ENCODE measurements around the gene FAU.

Gene FAU

DNA sequence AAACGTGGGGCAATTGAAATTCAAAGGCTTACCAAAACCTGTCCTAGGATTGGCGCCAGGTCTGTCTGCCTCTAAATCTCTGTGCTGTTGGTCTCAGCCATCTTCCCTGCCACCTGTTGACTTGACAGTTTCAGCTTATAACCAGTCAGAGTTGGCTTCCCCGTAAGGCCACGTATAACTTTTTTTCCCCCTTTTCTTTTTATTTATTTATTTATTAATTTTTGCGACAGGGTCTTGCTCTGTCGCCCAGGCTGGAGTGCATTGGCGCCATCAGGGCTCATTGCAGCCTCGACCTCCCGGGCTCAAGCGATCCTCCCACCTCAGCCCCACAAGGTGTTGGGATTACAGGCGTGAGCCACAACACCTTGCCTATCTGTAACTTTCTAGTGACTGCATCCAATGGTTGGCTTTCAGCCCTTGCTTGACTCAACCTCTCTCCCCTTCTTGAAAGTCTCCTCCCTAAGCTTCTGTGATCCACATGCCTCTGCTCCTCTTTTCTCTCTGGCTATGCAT lies 13.8 kb upstream of the FAU start:
- FAIRE-seq: no peak

DNA sequence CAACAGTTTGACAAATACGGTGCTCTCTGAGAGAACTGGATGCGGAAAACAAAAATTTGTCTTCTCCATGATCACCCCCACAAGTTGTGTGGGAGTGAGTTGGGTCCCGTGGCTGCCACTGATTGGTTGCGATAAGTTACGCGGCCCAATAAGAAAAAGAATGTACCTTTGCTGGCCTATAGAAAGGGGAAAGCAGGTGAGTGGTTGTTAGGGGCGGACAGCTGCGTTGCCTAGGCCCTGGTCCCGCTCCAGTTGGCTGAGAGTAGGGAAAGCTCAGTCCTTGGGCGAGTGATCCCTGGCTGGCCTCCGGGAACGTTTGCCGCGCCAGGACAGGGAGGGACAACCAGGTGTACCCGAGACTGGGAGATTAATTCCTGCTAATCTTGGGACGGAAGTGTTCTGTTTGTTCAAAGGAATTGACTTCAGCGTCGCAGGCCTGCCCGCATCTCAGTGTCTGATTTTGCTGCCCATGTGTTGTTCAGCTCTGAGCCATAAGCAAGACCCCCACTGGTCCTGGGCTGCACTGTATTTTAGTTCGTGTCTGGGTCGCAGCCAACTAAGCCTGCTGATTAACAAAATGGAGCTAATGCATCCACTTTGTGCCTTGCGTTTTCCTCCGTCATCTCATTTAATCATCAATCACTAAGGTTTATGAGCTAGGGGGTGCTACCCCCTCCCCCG lies 13.2 kb upstream of the FAU start:
- FAIRE-seq: peak; percentile 94

DNA sequence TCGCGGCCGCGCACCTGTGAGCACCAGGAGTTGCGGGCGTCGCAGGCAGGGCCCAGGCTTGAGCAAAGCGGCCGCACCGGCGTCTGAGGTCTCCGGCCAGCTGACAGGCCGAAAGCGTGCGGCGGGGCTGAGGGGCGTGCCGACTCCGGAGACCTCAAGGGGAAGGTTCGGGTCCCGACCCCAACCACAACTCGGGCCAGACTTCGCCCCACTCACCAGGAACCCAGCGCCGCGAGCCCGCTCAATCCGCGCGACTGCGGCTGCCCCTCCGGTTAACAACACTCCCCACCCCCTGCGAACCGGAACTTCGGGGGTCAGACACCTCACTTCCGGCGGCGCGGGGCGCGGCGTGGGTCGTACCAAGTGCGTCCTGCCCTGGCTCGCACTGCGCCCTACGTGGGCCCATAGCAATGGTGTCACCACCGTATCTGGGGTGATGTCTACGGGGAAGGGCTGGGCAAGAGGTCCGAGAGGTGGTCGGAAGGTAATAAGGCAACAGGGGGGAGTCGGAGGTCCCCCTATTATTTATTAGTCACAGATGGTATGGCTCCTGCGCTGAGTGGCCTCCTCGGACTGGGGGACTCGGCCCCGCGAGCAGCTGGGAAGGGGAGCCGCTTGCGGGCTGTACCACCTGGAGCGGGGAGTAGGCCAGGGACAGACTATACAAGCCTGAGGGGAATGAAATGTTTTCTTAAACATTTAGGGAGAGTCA lies 12.5 kb upstream of the FAU start, which contains the start of gene SYVN1:
TSS of gene SYVN1 (minus strand) at position 280 of the 712 bp plus-strand sequence. CDS start 918 bp downstream, outside the sequence.
- FAIRE-seq: no peak

DNA sequence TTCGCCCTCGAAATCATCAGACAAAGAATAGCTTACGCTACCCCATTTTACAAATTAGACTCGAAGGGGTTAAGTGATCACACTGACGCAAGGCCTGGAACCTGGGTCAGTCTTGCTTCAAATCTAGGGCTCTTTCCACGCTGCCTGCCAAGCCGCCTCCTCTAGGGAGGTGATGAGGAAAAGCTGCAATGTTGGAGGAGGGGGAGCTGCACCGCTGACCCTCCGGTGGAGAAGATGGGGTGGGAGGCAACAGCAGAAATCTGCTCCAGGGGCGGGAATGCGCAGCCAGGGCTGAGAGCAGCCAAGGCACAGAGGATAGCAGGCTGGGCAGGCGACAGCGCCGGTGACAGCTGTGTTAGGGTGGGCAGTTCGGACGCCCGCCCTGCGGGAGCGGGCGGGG lies 11.8 kb upstream of the FAU start:
- no peak for FAIRE-seq

DNA sequence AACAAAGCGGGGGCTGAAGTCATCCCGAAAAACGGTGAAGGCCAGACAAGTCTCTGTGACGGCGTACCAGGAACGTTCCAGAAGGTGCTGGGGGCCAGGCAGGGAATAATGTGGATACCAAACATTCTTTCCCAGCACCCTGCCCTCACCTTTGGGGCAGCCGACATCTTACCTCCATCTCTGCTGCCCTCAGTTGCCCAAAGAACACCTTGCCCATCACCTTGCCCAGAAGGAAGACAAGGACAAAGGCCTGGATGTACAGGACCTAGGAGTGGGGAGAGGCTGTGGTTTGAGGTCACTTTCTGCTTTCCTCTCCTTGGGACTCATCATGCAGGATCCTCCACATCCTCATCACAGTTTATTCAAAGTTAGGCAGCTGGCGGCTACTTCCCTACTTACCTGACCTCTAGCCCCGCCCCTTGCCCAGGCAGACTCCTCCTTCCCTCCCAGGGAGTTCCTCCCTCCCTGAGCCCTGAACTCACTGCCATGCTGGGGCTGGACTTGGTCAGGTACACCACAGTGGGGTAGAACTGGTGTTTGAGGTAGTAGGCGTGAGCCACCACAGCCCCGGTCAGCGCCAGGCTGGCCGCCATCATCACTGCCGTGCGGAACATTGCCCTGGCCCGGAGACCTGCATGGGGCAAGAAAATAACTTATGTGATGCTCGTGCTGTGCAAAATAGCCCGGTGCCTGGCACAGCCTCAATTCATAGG lies 11.2 kb upstream of the FAU start:
- no peak for FAIRE-seq

DNA sequence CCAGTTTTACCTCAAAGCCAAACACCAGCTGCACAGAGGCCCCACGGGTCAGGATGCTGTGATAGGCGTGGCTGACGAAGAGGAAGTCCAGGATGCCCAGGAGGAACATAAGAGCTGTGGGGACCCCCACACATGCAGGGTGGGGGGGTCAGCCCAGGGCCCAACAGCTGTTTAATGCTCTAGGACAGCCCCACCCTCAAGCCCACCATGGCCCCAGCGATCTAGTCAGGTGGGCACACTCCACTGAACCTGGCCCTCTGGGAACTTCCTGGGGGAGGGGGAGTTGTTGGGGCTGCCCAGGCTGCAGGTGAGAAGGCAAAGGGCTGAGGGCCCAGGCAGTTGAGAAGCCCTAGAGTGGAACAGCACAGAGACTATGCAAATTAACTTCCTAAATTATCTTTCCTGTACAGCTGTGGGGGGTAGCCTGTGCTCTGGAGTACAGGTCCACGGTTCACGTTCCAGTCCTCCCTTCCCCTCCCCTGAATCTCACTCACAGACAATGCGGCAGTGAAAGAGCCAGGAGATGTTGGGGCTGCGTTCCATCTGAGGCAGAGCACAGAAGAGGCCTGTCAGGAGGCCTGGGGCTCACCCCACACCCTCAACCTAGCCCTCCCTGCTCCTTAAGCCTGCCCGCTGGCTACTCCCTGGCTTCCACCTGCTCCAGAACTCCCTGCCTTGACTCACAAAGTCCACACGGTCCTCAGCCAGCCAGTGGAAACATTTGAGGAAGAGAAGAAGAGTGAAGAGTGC lies 10.5 kb upstream of the FAU start:
- FAIRE-seq: no peak

DNA sequence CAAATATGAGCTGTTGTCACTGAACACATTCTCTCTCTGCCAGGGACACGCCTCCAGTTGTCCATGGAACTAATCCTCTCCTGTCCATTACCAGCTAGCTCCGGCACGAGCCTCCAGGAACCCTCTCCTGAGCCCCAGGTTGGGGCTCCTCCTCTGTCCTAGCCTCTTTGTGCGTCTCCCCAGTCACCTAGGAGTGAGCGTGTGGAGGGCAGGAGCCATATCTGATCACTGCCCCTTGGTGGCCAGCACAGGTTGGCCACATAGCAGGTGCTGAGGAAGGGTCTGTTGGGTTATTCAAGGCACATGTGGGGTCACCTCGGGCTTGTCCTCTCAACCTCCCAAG lies 9.9 kb upstream of the FAU start:
- no peak for FAIRE-seq

DNA sequence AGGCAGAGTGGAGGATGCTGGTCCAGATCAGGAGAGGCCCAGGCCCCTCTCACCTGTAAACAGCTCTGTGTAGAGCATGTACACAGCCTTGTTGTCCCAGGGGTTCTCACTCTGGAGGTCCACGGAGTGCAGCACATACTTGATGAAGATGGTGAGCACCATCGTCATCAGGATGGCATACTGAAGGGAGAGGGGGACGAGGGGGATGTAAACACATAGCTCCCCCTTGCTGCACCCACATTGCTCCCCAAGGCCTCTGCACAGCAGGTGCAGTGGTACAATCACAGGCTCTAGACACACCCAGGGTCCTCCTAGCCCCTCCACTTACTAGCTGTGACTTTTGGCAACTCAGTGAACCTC lies 9.5 kb upstream of the FAU start:
- no peak for FAIRE-seq

DNA sequence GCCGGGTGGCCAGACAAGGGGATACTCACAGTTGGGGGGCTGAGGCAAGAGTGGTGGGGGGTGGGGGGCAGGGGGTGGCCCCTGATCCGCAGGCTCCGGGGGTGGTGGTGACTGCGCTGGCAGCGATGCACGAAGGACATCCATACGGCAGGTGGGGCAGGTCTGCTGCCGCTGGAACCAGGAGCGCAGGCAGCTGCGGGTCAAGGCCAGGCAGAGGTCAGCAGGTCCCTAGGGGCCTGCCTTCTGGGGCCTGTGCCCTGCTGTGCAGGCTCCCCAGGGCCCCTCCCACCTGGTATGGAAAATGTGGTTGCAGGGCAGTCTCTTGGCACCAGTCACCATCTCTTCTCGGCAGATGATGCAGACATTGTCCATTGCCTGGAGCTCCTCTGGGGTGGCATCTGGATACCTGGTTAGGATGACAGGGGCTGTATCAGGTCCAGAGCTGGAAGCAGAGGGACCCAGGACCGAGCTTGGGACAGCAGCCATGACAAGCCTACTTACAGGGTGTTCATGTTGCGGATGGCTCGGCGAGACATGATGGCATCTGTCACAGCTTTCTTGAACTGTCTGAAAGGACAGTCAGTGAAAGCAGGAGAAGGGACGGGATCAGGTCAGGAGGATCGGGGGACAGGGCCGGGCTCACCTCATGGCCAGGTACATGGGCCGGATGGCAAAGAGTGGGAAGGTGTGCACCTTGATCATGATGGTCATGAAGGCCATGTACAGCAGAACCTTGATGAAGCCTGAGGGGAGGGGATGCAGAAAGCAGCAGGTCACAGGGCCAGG lies 8.9 kb upstream of the FAU start:
- FAIRE-seq: no peak

DNA sequence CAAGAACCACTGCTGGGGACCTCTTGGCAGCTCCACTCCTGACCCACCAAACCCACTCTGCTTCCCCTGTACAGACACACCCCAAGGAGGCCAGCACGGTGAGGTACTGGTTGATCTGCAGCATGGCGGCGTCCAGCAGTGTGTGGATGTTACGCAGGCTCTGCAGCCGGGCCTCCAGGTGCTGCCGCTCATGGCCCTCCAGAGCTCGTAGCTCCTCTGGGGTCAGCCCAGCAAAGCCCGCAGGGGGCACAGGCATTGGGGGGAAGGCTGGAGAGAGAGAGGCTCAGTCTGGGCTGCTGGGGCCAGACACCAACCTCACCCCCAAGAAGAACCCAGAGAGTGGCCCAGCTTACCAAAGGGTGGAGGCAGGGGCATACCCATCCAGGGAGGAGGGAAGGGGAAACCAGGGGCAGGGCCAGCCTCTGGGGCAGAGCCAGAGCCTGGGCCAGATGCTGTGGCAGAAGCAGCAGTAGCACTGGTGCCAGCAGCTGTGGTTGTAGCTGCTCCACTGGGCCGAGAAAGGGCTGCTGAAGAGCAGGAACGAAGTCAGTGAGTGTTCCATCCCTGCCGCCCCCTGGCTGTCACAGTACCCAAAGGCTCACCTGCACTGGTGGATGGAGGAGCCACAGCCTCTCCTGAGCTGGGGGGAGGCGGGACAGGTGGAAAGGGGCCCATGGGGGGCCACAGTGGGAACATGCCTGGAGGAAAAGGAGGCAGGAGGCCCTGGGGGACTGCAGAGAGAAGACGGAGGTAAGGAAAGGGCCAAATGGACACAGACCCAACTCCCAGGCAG lies 7.9 kb upstream of the FAU start:
- FAIRE-seq: no peak

DNA sequence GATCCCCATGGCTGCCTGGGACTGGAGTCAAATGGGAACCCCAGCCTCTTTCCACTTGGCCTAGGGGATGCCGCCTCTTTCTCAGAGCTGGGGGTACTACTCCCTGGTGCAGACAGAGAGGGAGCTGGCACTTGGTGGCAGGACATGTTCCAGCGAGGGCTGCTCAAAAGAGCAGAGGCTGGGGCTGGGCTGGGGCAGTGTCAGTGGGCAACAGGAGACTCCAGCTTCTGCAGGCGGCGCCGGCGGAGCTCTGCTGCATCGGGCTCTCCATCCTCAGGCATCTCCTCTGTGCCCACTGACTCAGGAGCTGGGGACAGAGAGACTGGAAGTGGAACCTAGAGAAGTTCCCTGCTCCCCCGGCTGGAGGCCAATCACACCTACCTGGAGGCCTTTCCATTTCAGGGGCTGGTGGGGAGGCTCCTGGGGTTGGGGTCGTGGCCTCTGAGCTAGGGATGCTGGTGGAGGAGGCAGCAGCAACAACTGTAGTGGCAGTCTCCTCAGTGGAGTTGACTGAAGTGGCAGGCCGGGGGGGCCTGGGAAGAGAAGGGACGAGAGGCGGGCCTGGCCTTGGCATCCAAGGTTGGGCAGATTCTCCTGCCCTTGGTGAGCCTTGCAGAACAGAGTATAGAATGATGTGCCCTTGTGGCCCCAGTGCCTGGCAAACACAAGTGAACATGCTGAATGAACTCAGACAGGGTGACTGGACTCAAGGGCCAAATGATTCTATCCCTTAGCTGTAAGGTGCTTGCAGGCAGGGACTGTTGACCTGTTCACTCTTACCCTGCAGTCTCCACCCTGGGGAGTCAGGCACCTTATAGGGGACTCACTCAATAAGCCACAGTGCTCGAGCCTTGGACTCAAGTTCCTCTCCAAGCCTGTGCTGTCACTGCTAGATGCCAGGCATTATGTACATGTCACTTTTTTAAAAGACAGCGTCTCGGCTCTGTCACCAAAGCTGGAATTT lies 6.5 kb upstream of the FAU start:
- FAIRE-seq: no peak

DNA sequence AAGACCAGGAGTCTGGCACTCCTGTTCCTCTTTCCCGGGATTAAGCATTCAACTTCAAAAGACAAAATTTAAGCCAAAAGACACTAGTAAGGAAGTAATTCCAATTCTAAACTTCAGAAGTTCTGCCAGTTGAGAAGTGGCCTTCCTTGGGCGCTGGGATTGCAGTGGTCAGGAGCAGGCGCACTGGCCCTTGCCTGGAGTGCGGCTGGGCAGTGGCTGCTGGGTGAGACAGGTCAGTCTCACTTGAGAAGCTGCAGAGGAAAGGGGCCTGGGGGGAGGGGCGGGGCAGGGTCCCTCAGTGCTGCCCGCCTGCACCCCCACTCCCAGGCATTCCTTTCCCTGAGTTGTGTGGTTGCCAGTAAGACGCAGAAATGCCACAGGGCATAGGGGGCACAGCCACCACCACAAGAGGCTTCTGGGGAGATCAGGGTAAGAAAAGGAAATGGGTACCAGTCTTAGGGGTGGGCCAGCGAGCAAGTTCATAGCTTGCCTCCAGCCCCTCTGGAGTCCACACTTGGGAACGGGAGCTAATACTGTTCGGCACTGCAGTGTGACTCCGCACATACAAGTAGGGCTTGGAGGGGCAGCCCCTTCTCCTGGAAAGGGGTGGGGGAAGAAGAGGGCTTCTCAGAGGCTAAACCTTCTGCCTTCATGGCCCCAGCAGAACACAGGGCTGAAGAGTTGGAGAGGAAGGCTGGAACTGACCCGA lies 5.7 kb upstream of the FAU start:
- no peak for FAIRE-seq

DNA sequence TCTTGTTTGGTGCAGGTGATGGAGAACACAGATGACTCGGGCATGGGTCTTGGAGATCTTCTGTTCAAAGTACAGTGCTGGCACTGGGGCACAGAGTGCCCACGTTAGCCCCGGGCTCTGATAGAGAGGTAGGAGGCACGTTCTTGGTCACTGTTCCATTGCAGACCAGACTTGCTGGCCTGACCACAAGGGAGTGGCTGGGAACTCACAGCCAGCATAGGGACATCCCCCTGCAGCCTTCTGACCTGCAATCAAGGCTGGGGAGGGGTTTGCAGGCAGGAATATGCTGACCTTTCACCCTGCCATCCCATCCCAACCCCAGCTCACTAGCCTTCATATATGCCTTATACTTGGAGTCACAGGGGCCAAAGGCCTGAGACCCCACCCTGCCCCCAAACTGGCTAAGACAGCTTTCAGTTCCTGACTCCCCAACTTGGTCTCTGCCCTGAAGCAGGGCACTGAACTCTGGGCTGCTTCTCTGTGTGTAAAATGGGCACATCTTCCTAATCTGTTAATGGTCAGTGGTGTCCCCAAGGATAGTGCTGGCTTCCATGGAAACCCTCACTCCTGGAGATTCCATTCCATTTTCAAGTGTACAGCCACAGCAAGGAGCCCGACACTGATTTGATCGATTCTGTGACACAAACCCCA lies 4.8 kb upstream of the FAU start:
- no peak for FAIRE-seq

DNA sequence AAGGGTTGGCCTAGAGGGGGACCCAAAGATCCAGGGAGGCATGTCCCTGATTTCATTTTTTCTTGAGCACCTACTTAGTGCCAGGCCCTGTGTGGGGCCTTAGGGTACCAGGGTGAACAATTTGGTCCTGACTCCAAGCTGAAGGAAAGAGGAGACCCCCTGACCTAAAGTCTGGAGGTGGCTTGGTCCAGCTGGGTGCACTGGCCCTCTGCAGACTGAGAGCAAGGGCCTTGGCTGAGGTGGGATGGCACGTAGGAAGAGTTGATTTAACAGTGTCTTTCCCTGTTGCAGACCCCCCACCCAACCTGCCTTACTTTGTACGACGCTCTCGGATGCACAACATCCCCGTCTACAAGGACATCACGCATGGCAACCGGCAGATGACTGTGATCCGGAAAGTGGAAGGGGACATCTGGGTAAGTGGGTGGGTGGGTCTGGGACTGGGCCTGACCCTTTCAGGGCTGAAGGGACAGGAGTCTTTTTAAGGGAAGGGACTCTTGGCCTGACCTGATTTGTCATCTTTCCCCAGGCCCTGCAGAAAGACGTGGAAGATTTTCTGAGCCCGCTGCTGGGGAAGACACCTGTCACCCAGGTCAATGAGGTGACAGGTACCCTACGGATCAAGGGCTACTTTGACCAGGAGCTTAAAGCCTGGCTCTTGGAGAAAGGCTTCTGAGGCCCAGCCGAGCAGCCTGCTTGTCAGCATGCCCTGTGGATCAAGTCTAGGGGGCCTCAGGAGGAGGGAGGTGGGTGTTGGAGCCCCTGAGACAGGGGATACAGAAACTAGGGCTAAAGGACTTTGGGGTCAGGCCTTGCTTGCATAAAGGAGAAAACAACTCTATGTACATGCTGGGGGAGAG lies 3.5 kb upstream of the FAU start:
- no peak for FAIRE-seq

DNA sequence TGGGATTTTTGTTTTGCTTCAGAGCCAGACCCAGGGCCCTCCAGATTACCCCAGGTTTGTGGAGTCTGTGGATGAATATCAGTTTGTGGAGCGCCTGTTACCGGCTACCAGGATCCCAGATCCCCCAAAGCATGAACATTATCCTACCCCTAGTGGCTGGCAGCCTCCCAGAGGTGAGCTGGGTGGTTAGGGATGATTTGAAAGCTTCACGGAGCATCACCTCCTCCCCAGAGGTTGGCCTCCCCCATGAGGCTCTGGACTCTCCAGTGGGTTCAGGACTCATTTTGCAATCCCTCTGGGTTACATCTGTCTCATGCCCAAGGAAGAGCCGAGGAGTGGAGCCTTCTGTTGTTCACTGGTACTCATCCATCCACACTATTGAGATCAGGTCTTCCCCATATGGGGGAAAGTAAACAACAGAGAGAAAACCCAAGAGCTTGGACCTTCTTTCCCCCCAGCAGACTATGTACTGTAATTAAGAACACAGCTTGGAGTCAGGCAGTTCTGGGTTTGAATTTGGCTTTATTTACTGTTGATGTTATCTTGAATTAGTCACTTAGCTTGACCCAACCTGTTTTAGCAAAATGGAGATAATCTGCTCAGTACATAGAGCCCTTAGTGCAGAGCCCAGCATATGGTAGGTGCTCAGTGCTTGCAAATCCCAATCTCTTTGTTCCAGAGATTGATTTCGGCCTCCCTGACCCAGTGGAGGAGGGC lies 2.7 kb upstream of the FAU start:
- no peak for FAIRE-seq

DNA sequence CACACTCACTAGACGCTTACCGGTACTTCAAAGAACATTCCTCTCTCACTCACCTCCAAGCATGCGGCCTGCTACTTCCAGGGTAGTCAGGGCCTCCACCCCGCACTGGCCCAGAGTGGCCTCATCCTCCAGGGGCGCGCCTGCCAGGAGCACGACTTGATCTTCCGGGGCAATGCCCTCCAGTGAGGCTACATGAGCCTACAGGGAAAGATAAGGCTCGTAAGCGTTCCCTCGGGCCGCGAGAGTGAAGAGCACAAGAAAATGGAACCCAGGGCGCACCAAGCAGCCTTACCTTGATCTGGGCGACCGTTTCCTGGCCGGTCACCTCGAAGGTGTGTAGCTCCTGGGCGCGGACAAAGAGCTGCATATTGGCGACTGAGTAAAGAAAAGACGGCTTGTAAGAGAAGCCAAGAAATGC lies 478 bp downstream of the FAU start:
- FAIRE-seq: no peak

DNA sequence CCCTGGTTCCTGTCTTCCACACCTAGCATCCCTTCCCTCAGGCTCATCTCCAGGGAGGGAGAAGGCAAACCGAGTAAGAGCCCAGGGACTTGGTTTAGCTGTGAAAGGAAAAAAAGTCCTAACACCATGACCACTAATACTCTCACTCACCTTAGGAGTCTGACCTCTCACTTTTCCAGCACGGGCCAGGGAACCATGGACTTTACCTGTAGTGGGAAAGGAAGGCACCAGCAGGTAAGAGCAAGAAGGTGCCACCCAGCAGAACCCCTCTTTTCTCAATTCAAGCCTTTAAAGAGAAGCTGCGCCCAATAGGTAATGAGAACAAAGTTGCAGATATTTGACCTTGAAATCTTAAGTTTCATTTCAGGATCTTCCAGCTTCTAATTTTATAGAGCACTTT lies 1.1 kb downstream of the FAU start:
- FAIRE-seq: no peak

DNA sequence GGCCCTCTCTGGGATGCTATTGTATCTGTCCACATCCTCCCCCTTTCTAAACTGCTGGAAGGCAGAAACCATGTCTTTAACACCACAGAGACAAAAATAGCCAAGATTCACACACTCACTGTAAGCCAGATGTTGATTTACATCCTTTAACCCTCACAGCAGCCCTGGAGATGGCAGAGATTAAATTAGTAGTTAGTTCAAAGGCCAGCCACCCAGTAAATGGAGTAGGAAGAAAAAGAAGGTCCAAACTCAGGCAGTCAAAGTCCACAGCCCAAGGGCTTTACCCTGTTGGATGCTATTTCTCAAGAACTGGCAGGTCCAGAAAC lies 2.3 kb downstream of the FAU start:
- no peak for FAIRE-seq

Data from TTC549 (cell line).